ENCODE measurements around the gene DPT. TPM values are rescaled to one million over a fixed set of nuclear protein-coding genes. Genes with fewer than 3 reads are reported as not detected.

The DPT gene
- total RNA-seq, 1 donor from 2014 or later = not detected

DNA sequence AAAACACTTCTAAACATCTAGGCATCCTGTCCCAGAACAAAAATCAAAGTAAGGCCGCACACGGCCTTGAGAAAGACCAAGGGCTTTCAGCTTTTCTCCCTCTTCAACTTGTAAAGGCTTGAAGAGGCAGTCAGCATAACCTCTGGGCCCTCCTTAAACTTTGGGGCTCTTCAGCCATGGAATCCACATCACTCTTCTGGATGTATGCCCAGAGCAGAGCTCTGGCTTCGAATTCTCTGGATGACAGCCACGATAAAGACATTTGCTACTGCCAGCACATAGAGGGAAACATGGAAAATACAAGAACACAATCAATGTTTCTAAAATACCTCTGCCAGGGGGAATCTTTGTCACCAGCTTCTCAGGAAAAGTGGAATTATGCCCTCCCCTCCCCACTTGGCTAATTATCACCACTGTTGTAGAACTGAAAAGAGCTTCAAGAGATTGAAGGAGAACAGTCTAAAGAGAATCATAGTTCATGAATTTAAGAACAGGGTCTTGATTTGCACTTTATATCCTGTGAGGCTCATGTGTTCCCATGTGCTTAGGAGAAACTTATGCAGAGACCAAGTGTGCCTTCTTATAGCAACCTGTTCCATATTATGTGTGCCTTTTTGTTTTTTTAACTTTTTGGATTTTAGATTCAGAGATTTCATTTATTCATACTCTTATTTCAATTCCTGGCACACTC, 39.0 kb upstream of the DPT start:
- Histone ChIP-seq H3K4me1 (ENCODE audit: insufficient read depth, low read length) (no peaks in the 10 kb centered on the region), H3K27me3 (ENCODE audit: insufficient read depth, low read length) (no peaks in the 10 kb centered on the region), H3K4me2 (ENCODE audit: low read length) (no peak overlapping the region), H2AFZ (ENCODE audit: low read depth, low read length) (no peak overlapping the region), H3K36me3 (ENCODE audit: insufficient read depth, low read length) (no peaks in the 10 kb centered on the region), H3K4me3 (ENCODE audit: insufficient read depth, low read depth, low read length) (no peak overlapping the region), H3K79me2 (ENCODE audit: insufficient read depth, low read length) (no peaks in the 10 kb centered on the region), H3K27ac (ENCODE audit: low read depth, low read length) (no peak overlapping the region), H4K20me1 (ENCODE audit: insufficient read depth, low read length) (no peaks in the 10 kb centered on the region), H3K9me3 (ENCODE audit: insufficient read depth, low read depth, low read length) (no peaks in the 10 kb centered on the region), H3K9ac (ENCODE audit: low read length) (no peak overlapping the region)
- TF ChIP-seq EZH2 (IDR thresholded peaks at IDR 0.05; ENCODE audit: insufficient read depth, low read length) = no peak
- TF ChIP-seq, protein P1, sequence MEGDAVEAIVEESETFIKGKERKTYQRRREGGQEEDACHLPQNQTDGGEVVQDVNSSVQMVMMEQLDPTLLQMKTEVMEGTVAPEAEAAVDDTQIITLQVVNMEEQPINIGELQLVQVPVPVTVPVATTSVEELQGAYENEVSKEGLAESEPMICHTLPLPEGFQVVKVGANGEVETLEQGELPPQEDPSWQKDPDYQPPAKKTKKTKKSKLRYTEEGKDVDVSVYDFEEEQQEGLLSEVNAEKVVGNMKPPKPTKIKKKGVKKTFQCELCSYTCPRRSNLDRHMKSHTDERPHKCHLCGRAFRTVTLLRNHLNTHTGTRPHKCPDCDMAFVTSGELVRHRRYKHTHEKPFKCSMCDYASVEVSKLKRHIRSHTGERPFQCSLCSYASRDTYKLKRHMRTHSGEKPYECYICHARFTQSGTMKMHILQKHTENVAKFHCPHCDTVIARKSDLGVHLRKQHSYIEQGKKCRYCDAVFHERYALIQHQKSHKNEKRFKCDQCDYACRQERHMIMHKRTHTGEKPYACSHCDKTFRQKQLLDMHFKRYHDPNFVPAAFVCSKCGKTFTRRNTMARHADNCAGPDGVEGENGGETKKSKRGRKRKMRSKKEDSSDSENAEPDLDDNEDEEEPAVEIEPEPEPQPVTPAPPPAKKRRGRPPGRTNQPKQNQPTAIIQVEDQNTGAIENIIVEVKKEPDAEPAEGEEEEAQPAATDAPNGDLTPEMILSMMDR (IDR thresholded peaks at IDR 0.05; ENCODE audit: insufficient read depth, low read depth, low read length) = no peak
- FAIRE-seq (peak; percentile 34), DNase-seq (ENCODE audit: low read depth) (peak; percentile 71)
- Mint-ChIP-seq H3K9me3 (ENCODE audit: unreplicated experiment) (peaks cover 3% of the 10 kb centered on the region), H3K27me3 (ENCODE audit: low read depth, unreplicated experiment) (no peaks in the 10 kb centered on the region), H3K4me3 (ENCODE audit: unreplicated experiment) (no peak overlapping the region), H3K4me1 (ENCODE audit: low read depth, unreplicated experiment) (no peaks in the 10 kb centered on the region), H3K27ac (ENCODE audit: unreplicated experiment) (no peak overlapping the region), H3K36me3 (ENCODE audit: low read depth, unreplicated experiment) (no peaks in the 10 kb centered on the region)

DNA sequence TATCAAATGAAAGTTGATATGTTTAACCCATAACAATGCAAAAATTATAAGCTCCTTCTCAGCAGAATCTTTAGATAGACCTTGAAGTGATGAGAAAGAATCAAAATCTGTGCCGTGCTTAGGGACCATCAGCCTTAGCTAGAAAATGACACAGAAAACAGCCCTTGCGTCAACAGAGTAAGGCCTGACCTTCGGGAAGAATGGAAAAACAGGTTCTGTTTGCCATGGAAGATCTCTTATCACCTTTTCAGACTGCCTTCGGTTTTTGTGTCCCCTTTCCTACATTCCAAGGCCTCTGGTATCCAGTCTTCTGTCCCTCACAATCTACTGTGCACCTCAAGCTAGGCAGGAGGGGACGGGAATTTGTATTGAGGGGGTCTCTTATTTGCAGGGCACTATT, 37.6 kb upstream of the DPT start:
- no peak for TF ChIP-seq EZH2 (IDR thresholded peaks at IDR 0.05; ENCODE audit: insufficient read depth, low read length)
- TF ChIP-seq, protein P1 (IDR thresholded peaks at IDR 0.05; ENCODE audit: insufficient read depth, low read depth, low read length) = no peak
- Mint-ChIP-seq H3K27me3 (ENCODE audit: low read depth, unreplicated experiment) (no peaks in the 10 kb centered on the region), H3K4me3 (ENCODE audit: unreplicated experiment) (no peak overlapping the region), H3K4me1 (ENCODE audit: low read depth, unreplicated experiment) (no peaks in the 10 kb centered on the region), H3K36me3 (ENCODE audit: low read depth, unreplicated experiment) (no peaks in the 10 kb centered on the region), H3K27ac (ENCODE audit: unreplicated experiment) (no peak overlapping the region), H3K9me3 (ENCODE audit: unreplicated experiment) (peaks cover 3% of the 10 kb centered on the region)
- Histone ChIP-seq H3K36me3 (ENCODE audit: insufficient read depth, low read length) (no peaks in the 10 kb centered on the region), H3K27ac (ENCODE audit: low read depth, low read length) (no peak overlapping the region), H3K4me3 (ENCODE audit: insufficient read depth, low read depth, low read length) (no peak overlapping the region), H3K9ac (ENCODE audit: low read length) (no peak overlapping the region), H2AFZ (ENCODE audit: low read depth, low read length) (no peak overlapping the region), H3K79me2 (ENCODE audit: insufficient read depth, low read length) (no peaks in the 10 kb centered on the region), H3K4me1 (ENCODE audit: insufficient read depth, low read length) (no peaks in the 10 kb centered on the region), H3K4me2 (ENCODE audit: low read length) (no peak overlapping the region), H3K27me3 (ENCODE audit: insufficient read depth, low read length) (no peaks in the 10 kb centered on the region), H4K20me1 (ENCODE audit: insufficient read depth, low read length) (no peaks in the 10 kb centered on the region), H3K9me3 (ENCODE audit: insufficient read depth, low read depth, low read length) (no peaks in the 10 kb centered on the region)
- FAIRE-seq (no peak), DNase-seq (ENCODE audit: low read depth) (no peak)

DNA sequence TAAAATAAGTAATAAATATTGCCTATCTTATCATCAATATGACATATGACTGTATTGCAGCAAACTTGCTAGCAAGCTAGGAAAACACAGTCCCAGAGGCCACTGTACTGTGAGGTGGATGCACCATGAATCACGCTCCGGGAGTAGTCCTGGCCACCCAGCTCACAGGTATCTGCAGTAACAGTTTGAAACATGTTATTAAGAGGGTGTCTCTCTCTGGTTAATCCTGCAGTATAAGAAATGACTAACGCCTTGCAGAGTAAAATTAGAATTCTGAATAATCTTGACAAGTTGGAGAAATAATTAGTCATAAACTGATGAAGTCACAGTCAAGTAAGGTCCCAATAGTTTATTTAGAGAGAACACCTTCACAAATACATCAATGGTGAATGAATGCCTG, 34.0 kb upstream of the DPT start:
- Histone ChIP-seq H3K4me1 (ENCODE audit: insufficient read depth, low read length) (no peaks in the 10 kb centered on the region), H3K79me2 (ENCODE audit: insufficient read depth, low read length) (no peaks in the 10 kb centered on the region), H3K27me3 (ENCODE audit: insufficient read depth, low read length) (no peaks in the 10 kb centered on the region), H3K36me3 (ENCODE audit: insufficient read depth, low read length) (no peaks in the 10 kb centered on the region), H3K4me2 (ENCODE audit: low read length) (no peak overlapping the region), H3K27ac (ENCODE audit: low read depth, low read length) (no peak overlapping the region), H3K9ac (ENCODE audit: low read length) (no peak overlapping the region), H3K9me3 (ENCODE audit: insufficient read depth, low read depth, low read length) (no peaks in the 10 kb centered on the region), H2AFZ (ENCODE audit: low read depth, low read length) (no peak overlapping the region), H3K4me3 (ENCODE audit: insufficient read depth, low read depth, low read length) (no peak overlapping the region), H4K20me1 (ENCODE audit: insufficient read depth, low read length) (no peaks in the 10 kb centered on the region)
- TF ChIP-seq EZH2 (IDR thresholded peaks at IDR 0.05; ENCODE audit: insufficient read depth, low read length) = no peak
- TF ChIP-seq, protein P1 (IDR thresholded peaks at IDR 0.05; ENCODE audit: insufficient read depth, low read depth, low read length) = no peak
- FAIRE-seq (no peak), DNase-seq (ENCODE audit: low read depth) (peak; percentile 2)
- Mint-ChIP-seq H3K27ac (ENCODE audit: unreplicated experiment) (no peak overlapping the region), H3K27me3 (ENCODE audit: low read depth, unreplicated experiment) (no peaks in the 10 kb centered on the region), H3K4me1 (ENCODE audit: low read depth, unreplicated experiment) (no peaks in the 10 kb centered on the region), H3K9me3 (ENCODE audit: unreplicated experiment) (no peaks in the 10 kb centered on the region), H3K36me3 (ENCODE audit: low read depth, unreplicated experiment) (no peaks in the 10 kb centered on the region), H3K4me3 (ENCODE audit: unreplicated experiment) (no peak overlapping the region)
